ENCODE data around the gene PRKD2. TPM values are rescaled to one million over a fixed set of nuclear protein-coding genes. Genes with fewer than 3 reads are reported as not detected.

The PRKD2 gene
- total RNA-seq, 1 experiment from 2014 or later, result 100 TPM

GRCh38 chr19:46715620-46715974, 1.3 kb downstream of the PRKD2 start:
- no peaks in the 10 kb centered on the region for H3K9me3 Mint-ChIP-seq
- POLR2A ChIA-PET, result interaction anchor here (2.0 kb wide), 1 partner anchor 18 kb away, joined by 6 read pairs; no protein-coding TSS in a partner anchor
- ATAC-seq (no peak), DNase-seq (ENCODE audit: low spot score) (no peak)
- H3K36me3 Mint-ChIP-seq, result peaks cover under 1% of the 10 kb centered on the region; the same call in 1 of the 2 replicates
- CTCF ChIA-PET, result interaction anchor here (0.6 to 3.9 kb wide), 13 partner anchors 11 to 638 kb away, joined by 3 to 32 read pairs (median 5); partner anchors contain the start of gene DACT3
- peaks cover 24% of the 10 kb centered on the region for H3K4me1 Mint-ChIP-seq
- TF ChIP-seq ZNF512 (CRISPR knock-in tag; IDR thresholded peaks at IDR 0.05; ENCODE audit: borderline replicate concordance) (no peak), SOX15 (CRISPR knock-in tag; IDR thresholded peaks at IDR 0.05) (no peak), AFF4 (CRISPR knock-in tag; IDR thresholded peaks at IDR 0.05; ENCODE audit: borderline replicate concordance) (no peak), EMX1 (CRISPR knock-in tag; IDR thresholded peaks at IDR 0.05) (no peak), FOXP4 (CRISPR knock-in tag; IDR thresholded peaks at IDR 0.05) (no peak), FOXP1 (CRISPR knock-in tag; IDR thresholded peaks at IDR 0.05; ENCODE audit: borderline replicate concordance) (no peak)
- no peaks in the 10 kb centered on the region for H3K27me3 Mint-ChIP-seq (ENCODE audit: low read depth)
- peak overlapping the region; percentile 87 for H3K27ac Mint-ChIP-seq
- H3K4me3 Mint-ChIP-seq, result peak overlapping the region; percentile 95

GRCh38 chr19:46714444-46715106, 2.3 kb downstream of the PRKD2 start:
- no peaks in the 10 kb centered on the region for H3K9me3 Mint-ChIP-seq
- H3K27ac Mint-ChIP-seq, result peak overlapping the region; percentile 82
- H3K4me3 Mint-ChIP-seq, result peak overlapping the region; percentile 95
- H3K4me1 Mint-ChIP-seq, result peaks cover 24% of the 10 kb centered on the region
- ATAC-seq, result no peak
- CTCF ChIA-PET, result interaction anchor here (0.5 to 3.9 kb wide), 17 partner anchors 9 to 702 kb away, joined by 3 to 32 read pairs (median 5); partner anchors contain the start of genes DACT3 and FKRP
- no peak for DNase-seq (ENCODE audit: low spot score)
- no peaks in the 10 kb centered on the region for H3K27me3 Mint-ChIP-seq (ENCODE audit: low read depth)
- POLR2A ChIA-PET, result interaction anchor here (0.6 to 2.0 kb wide), 5 partner anchors 11 to 945 kb away, joined by 3 to 8 read pairs (median 4); partner anchors contain the start of genes CALM3 and SIX5
- H3K36me3 Mint-ChIP-seq, result peaks cover 7% of the 10 kb centered on the region
- TF ChIP-seq ZNF263 (CRISPR knock-in tag; IDR thresholded peaks at IDR 0.05; ENCODE audit: low read depth) (no peak), ZNF219 (CRISPR knock-in tag; IDR thresholded peaks at IDR 0.05; ENCODE audit: borderline replicate concordance) (no peak), KAT7 (CRISPR knock-in tag; IDR thresholded peaks at IDR 0.05; ENCODE audit: borderline replicate concordance) (no peak), NR2C2 (CRISPR knock-in tag; IDR thresholded peaks at IDR 0.05) (no peak), TP53 (CRISPR knock-in tag; IDR thresholded peaks at IDR 0.05) (no peak), GRHL2 (CRISPR knock-in tag; IDR thresholded peaks at IDR 0.05; ENCODE audit: insufficient replicate concordance, severe bottlenecking) (no peak), ELF4 (CRISPR knock-in tag; IDR thresholded peaks at IDR 0.05; ENCODE audit: low read depth) (no peak), ZBTB21 (CRISPR knock-in tag; IDR thresholded peaks at IDR 0.05; ENCODE audit: borderline replicate concordance) (no peak), ATF3 (CRISPR knock-in tag; conservative IDR thresholded peaks at IDR 0.05) (no peak), ARID4B (CRISPR knock-in tag; IDR thresholded peaks at IDR 0.05; ENCODE audit: borderline replicate concordance) (no peak), CREM (CRISPR knock-in tag; IDR thresholded peaks at IDR 0.05) (no peak), ZNF423 (CRISPR knock-in tag; IDR thresholded peaks at IDR 0.05) (no peak), ATF6 (CRISPR knock-in tag; IDR thresholded peaks at IDR 0.05) (no peak)
